Cardiac septum (tissue), 1 donor: ENCODE data around the gene RETN. TPM values are rescaled to one million over a fixed set of nuclear protein-coding genes. Genes with fewer than 3 reads are reported as not detected.

ENCODE experiments used
- total RNA-seq: library from RNA; stranded (reverse); fragmentation: NEBNext Ultra II Directional; extraction: Animal tissue kit (Norgen Biotek cat#: 25700); gene quantifications from one replicate; pipeline ENCODE4 v1.2.1, GENCODE V29; 2021
- donor health status: DM: no; HTN: no; CAD: no.

RETN gene
- total RNA-seq, 1 donor from 2014 or later = 0.75 TPM

Other genes starting within 250 kb of the RETN start
- 1.9 TPM for gene PEX11G, start 180.0 kb upstream of the RETN start, total RNA-seq
- 76.7 TPM for gene ZNF358, start 152.9 kb upstream of the RETN start, total RNA-seq
- gene MCOLN1, start 146.4 kb upstream of the RETN start, total RNA-seq = 16.0 TPM
- 41.9 TPM for gene PNPLA6, start 133.3 kb upstream of the RETN start, total RNA-seq
- gene CAMSAP3, start 73.2 kb upstream of the RETN start, total RNA-seq = not detected
- gene XAB2, start 39.5 kb upstream of the RETN start, total RNA-seq = 21.8 TPM
- 130 TPM for gene PET100, start 39.3 kb upstream of the RETN start, total RNA-seq
- not detected for gene PCP2, start 35.3 kb upstream of the RETN start, total RNA-seq
- 4.0 TPM for gene STXBP2, start 31.9 kb upstream of the RETN start, total RNA-seq
- gene MCEMP1, start 8.0 kb downstream of the RETN start, total RNA-seq = 0.54 TPM
- gene TRAPPC5, start 11.8 kb downstream of the RETN start, total RNA-seq = 77.0 TPM
- gene FCER2, start 33.1 kb downstream of the RETN start, total RNA-seq = not detected
- gene CLEC4G, start 63.1 kb downstream of the RETN start, total RNA-seq = 0.92 TPM
- gene CD209, start 78.5 kb downstream of the RETN start, total RNA-seq = 7.6 TPM
- not detected for gene CLEC4M, start 94.2 kb downstream of the RETN start, total RNA-seq
- 23.6 TPM for gene EVI5L, start 161.2 kb downstream of the RETN start, total RNA-seq
- 0.13 TPM for gene PRR36, start 205.3 kb downstream of the RETN start, total RNA-seq
- gene LRRC8E, start 219.5 kb downstream of the RETN start, total RNA-seq = 0.30 TPM
- gene MAP2K7, start 234.8 kb downstream of the RETN start, total RNA-seq = 28.6 TPM
- 3.0 TPM for gene TGFBR3L, start 245.8 kb downstream of the RETN start, total RNA-seq